Measurements from ENCODE around the gene C19orf47. TPM values are rescaled to one million over a fixed set of nuclear protein-coding genes. Genes with fewer than 3 reads are reported as not detected.

The C19orf47 gene
- total and polyA plus RNA-seq, 4 donors: 6.9 to 24.4 (median 15.8) TPM

DNA sequence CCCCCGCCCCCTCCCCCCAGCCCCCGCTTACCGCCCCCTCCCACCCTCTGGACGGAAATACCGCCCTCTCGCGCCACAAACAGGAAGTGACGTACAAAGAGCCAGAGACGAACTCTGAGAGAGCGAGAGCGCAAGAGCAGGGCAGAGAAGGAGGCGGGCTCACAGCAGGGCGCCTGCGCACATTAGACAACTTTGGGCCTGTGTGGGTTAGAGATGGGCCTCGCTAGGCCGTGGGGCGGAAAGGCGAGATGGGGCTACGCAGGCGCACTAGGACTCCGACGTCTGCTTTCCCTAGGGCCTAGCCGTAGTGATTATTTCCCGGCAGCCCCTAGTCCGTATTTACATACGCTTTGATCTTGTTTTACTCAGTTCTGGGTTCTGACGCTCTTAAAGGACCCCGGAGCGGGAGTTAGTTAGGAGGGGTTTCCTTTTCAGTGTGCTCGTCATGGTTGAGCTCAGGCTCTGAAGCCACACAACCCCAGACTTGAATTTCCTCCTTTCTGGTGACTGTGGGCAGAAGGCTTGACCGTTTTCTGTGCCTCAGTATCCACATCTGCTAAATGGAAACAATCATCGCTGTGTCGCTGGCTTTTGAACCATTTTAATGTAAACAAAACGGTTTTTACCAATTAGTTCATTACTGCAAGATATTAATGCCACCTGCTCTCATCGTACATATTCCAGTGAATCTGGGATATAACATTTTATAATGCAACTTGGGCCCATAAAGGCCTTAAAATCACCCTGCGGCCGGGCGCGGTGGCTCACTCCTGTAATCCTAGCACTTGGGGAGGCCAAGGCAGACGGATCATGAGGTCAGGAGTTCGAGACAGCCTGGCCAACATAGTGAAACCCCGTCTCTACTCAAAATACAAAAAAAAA lies 62.6 kb downstream of the C19orf47 start:
- Histone ChIP-seq H3K27ac (ENCODE audit: low read depth, low read length) (peak overlapping the region; percentile 98), H3K4me3 (ENCODE audit: low read depth, low read length) (peak overlapping the region; percentile 80), H3K27me3 (ENCODE audit: control insufficient read depth, insufficient read depth, low read length) (no peaks in the 10 kb centered on the region), H3K4me1 (ENCODE audit: control insufficient read depth, insufficient read depth, low read length) (peaks cover 23% of the 10 kb centered on the region), H3K9me3 (ENCODE audit: control insufficient read depth, insufficient read depth, low read length) (no peaks in the 10 kb centered on the region), H3K36me3 (ENCODE audit: control insufficient read depth, insufficient read depth, low read length) (peaks cover 14% of the 10 kb centered on the region)
- DNase-seq (ENCODE audit: low read depth in 4 of 6, low spot score in 6 of 6): peak; percentile 97 to 100 (median 100)
- 15% methylated on average over 30 of the region's 42 CpGs for WGBS (ENCODE audit: insufficient coverage)

DNA sequence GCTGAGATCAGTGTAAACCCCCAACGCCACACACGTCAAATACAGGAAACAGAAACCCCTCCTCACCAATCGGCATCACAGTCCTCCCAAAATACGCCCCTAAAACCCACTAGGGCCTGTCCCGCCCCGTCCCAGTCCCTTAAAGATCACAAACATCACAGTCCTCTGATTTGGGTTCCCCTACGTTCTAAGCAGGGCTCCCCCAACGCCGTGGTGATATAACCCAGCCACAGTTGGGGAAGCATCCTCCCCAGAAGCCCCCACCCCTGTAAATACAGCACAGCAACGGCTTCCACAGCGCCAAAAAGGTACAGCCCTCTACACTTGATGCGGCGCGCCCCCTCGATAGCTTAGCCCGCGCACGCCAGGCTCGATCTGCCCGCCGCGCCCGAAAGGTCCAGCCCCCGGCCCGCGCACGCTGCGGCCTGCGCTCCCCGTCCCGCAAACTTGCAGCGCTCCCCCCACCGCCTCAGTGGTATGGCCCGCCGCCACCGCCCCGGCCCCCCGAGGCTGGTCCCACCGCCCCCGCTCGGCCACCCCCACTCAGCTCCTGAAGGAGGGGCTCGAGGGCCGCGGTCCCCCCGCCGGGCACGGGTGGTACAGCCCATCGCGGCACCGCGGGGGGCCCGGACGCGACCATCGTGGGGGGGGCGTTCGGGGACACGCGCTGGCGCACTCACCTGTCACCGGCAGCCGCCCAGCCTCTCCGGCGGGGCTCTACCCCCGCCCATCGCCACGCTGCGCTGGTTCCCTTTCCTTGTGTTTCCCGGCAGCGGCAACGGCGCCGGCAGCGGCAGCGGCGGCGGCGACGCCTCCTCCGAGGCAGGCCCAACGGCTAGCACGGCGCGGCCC lies 63.5 kb downstream of the C19orf47 start, which contains the start of gene AKT2:
TSS of gene AKT2 (minus strand) at position 845 of the 852 bp plus-strand sequence. CDS start 20,078 bp downstream, outside the sequence.
- H3K36me3 ChIP-seq (ENCODE audit: control insufficient read depth, insufficient read depth, low read length): peaks cover 22% of the 10 kb centered on the region
- no peaks in the 10 kb centered on the region for H3K9me3 ChIP-seq (ENCODE audit: control insufficient read depth, insufficient read depth, low read length)
- peak; percentile 49 to 95 (median 74) for DNase-seq (ENCODE audit: low read depth in 4 of 6, low spot score in 6 of 6)
- peak within 1 kb of the TSS; percentile 98 for H3K27ac ChIP-seq (ENCODE audit: low read depth, low read length)
- H3K4me1 ChIP-seq (ENCODE audit: control insufficient read depth, insufficient read depth, low read length): peaks cover 32% of the 10 kb centered on the region
- H3K27me3 ChIP-seq (ENCODE audit: control insufficient read depth, insufficient read depth, low read length): no peaks in the 10 kb centered on the region
- under 1% methylated on average over 67 of the region's 84 CpGs for WGBS (ENCODE audit: insufficient coverage)
- H3K4me3 ChIP-seq (ENCODE audit: low read depth, low read length): peak within 1 kb of the TSS; percentile 80

DNA sequence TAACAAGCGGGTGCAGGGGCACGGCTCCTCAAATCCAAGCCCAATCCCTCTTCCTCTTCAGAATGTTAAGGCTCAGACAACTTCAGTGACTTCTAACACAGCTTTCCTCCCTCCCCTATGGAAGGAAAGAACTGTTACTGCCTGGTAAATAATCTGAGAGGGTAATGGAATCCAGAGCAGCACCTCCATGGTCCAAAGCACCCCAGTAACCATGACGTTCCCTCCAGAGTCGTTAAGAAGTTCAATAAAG lies 64.0 kb downstream of the C19orf47 start:
- peaks cover 38% of the 10 kb centered on the region for H3K4me1 ChIP-seq (ENCODE audit: control insufficient read depth, insufficient read depth, low read length)
- 0% methylated on average over 2 of the region's 4 CpGs for WGBS (ENCODE audit: insufficient coverage)

DNA sequence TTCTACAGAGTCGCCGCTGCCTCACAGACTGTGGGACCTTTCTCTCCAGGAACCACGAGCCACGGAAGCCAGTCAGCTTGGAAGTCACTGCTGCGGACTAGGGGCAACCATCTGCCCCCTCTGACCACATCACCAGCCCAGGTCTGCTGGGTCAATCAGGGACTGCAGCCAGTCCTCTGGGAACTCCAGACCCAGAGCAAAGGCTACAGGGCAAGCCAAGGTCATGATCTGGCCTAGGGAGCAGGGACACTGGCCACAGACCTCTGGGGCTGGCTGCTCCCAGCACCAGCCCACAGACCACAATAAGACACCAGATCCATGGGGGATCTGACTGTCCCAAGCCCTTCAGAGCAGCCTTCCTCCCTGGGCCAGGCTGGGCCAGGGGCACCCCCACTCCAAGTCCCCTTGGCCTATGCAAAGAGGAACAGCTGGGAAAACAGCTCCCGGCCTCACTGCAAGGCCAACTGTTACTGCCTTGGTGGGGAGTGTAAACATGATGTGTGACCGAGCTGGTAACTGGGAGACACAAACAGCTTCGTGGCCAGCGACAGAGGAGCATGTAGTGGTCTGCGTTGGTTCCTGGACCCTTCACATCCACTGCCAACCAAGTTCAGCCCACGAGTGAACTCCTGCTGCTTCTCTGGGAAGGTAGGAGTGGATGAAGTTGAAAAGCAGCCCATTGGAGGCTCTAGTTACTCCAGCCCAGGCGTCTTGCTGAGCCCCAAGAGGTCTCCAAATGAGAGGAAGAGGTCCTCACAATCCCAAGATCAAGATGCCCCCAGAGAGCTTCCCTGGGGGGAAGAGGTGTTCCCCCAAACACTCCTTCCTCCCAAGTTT lies 64.6 kb downstream of the C19orf47 start:
- peak in 1 of 6 donors; percentile 29 for DNase-seq (ENCODE audit: low read depth in 4 of 6, low spot score in 6 of 6)
- WGBS (ENCODE audit: insufficient coverage): 72% methylated on average over 8 of the region's 12 CpGs
- Histone ChIP-seq H3K27ac (ENCODE audit: low read depth, low read length) (peak overlapping the region; percentile 93), H3K36me3 (ENCODE audit: control insufficient read depth, insufficient read depth, low read length) (peaks cover 32% of the 10 kb centered on the region), H3K9me3 (ENCODE audit: control insufficient read depth, insufficient read depth, low read length) (no peaks in the 10 kb centered on the region), H3K4me1 (ENCODE audit: control insufficient read depth, insufficient read depth, low read length) (peaks cover 43% of the 10 kb centered on the region), H3K4me3 (ENCODE audit: low read depth, low read length) (peak overlapping the region; percentile 80), H3K27me3 (ENCODE audit: control insufficient read depth, insufficient read depth, low read length) (no peaks in the 10 kb centered on the region)

More for the DNA sequence above, 64.0 kb downstream of the C19orf47 start:
- Histone ChIP-seq H3K9me3 (ENCODE audit: control insufficient read depth, insufficient read depth, low read length) (no peaks in the 10 kb centered on the region), H3K27me3 (ENCODE audit: control insufficient read depth, insufficient read depth, low read length) (no peaks in the 10 kb centered on the region), H3K4me3 (ENCODE audit: low read depth, low read length) (peak overlapping the region; percentile 80), H3K27ac (ENCODE audit: low read depth, low read length) (peak overlapping the region; percentile 93), H3K36me3 (ENCODE audit: control insufficient read depth, insufficient read depth, low read length) (peaks cover 26% of the 10 kb centered on the region)
- no peak for DNase-seq (ENCODE audit: low read depth in 4 of 6, low spot score in 6 of 6)

DNA sequence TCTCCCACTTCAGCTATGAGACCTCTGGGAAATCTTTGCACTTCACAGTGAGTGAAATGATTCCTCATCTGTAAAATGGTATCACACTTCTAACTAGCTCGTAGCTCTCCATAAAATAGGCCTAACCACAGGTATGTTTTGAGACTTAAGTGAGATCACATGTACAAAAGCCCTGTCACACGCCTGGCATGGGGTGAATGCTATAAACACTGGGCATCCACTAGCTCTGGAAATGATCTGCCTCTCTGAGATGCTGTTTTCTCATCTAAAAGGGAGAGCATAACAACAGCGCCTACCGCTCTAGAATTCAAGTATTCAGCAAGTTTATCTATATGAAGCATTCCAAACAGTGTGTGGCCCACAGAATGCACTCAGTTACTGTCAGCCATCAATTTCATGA lies 65.3 kb downstream of the C19orf47 start:
- 85% methylated on average over 3 of the region's 4 CpGs for WGBS (ENCODE audit: insufficient coverage)
- Histone ChIP-seq H3K4me3 (ENCODE audit: low read depth, low read length) (no peak overlapping the region), H3K27me3 (ENCODE audit: control insufficient read depth, insufficient read depth, low read length) (no peaks in the 10 kb centered on the region), H3K36me3 (ENCODE audit: control insufficient read depth, insufficient read depth, low read length) (peaks cover 36% of the 10 kb centered on the region), H3K4me1 (ENCODE audit: control insufficient read depth, insufficient read depth, low read length) (peaks cover 49% of the 10 kb centered on the region), H3K27ac (ENCODE audit: low read depth, low read length) (peak overlapping the region; percentile 93), H3K9me3 (ENCODE audit: control insufficient read depth, insufficient read depth, low read length) (no peaks in the 10 kb centered on the region)
- no peak for DNase-seq (ENCODE audit: low read depth in 4 of 6, low spot score in 6 of 6)

DNA sequence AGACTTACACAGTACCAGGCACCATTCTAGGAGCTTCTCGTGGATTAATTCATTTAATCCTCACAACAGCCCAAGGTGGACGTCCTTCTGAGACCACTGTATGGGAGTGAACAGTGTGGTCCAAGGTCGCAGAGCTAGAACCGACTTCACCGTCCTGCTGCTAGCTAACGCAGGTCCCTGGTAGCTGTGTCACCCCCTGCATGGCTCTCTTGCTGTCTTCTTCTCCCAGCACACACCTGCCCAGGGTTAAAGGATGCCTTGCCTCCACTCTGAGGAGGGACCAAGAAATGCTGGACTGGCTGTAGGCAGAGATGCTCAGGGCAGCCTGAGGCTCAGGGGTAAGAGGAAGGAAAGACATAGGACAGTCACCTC lies 66.0 kb downstream of the C19orf47 start:
- 89% methylated on average over 4 of the region's 6 CpGs for WGBS (ENCODE audit: insufficient coverage)
- H3K9me3 ChIP-seq (ENCODE audit: control insufficient read depth, insufficient read depth, low read length): no peaks in the 10 kb centered on the region
- H3K4me3 ChIP-seq (ENCODE audit: low read depth, low read length): no peak overlapping the region
- no peaks in the 10 kb centered on the region for H3K27me3 ChIP-seq (ENCODE audit: control insufficient read depth, insufficient read depth, low read length)
- no peak overlapping the region for H3K27ac ChIP-seq (ENCODE audit: low read depth, low read length)
- peaks cover 49% of the 10 kb centered on the region for H3K4me1 ChIP-seq (ENCODE audit: control insufficient read depth, insufficient read depth, low read length)
- no peak for DNase-seq (ENCODE audit: low read depth in 4 of 6, low spot score in 6 of 6)
- H3K36me3 ChIP-seq (ENCODE audit: control insufficient read depth, insufficient read depth, low read length): peaks cover 42% of the 10 kb centered on the region

DNA sequence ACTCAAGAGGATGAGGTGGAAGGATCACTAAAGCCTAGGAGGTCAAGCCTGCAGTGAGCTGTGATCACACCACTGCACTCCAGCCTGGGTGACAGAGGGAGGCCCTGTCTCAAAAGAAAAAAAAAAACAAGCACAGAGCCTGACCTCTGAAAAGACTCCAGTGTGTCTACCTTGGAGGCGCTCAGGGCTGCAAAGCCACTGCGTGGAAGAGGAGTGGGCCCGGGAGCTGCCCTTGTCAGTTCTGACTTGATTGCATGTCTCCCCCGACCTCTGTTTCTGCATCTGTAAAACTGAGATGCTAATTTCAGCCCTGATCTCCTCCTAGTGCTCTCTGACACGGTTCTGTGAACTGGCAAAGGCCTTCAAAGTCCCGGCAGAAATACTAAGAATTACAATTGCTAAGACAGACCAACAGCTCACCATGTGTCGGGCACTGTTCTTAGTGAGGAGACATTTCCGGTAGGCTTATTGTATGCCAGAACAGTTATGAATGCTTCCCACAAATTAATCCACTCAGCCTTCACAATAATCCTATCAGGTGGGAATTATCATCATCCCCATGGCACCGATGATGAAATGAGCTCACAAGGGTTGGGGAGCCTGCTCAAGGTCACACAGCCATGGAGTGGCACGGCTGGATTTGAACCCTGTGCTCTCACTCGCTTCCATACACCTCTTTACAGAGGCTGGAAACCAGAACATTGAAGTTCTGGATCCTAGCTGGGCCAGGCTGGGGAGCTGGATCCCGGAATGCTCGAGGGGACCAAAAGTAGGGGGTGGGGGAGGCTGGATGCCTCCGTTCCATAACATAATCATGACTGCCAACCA lies 66.6 kb downstream of the C19orf47 start:
- H3K27ac ChIP-seq (ENCODE audit: low read depth, low read length): no peak overlapping the region
- WGBS (ENCODE audit: insufficient coverage): 76% methylated on average over 6 of the region's 14 CpGs
- no peak for DNase-seq (ENCODE audit: low read depth in 4 of 6, low spot score in 6 of 6)
- no peak overlapping the region for H3K4me3 ChIP-seq (ENCODE audit: low read depth, low read length)
- no peaks in the 10 kb centered on the region for H3K27me3 ChIP-seq (ENCODE audit: control insufficient read depth, insufficient read depth, low read length)
- peaks cover 49% of the 10 kb centered on the region for H3K4me1 ChIP-seq (ENCODE audit: control insufficient read depth, insufficient read depth, low read length)
- H3K9me3 ChIP-seq (ENCODE audit: control insufficient read depth, insufficient read depth, low read length): no peaks in the 10 kb centered on the region
- peaks cover 42% of the 10 kb centered on the region for H3K36me3 ChIP-seq (ENCODE audit: control insufficient read depth, insufficient read depth, low read length)

DNA sequence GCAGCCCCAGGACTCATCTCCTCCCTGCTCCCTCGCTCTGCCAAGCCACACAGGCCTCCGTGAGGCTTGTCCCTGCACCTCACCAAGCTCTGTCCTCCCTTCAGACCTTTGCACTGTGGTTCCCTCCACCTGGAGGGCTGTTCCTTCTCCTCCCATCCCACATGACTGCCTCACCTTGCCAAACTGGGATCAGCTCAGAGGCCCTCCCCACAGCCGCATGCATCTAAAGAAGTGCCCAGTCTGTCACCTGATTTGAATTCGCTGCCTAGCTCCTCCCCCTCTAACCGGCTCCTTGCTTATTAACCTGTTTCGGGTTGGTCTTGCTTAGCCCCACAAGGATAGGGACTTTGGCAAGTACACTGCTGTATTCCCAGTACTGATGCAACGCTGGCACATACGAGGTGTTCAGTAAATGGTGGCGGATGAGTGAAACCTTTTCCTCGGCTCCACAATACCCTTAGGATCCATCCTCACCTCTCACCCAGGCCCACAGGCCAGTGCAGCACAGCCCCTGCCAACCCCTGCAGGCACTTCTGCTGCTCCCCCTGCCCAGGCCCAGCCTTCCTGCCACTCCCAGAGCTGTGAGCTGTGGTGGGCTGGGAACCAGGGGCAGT lies 67.5 kb downstream of the C19orf47 start:
- WGBS (ENCODE audit: insufficient coverage): 72% methylated on average over 7 of the region's 10 CpGs
- DNase-seq (ENCODE audit: low read depth in 4 of 6, low spot score in 6 of 6): no peak

More for the DNA sequence above, 67.5 kb downstream of the C19orf47 start:
- peaks cover 43% of the 10 kb centered on the region for H3K4me1 ChIP-seq (ENCODE audit: control insufficient read depth, insufficient read depth, low read length)
- no peak overlapping the region for H3K4me3 ChIP-seq (ENCODE audit: low read depth, low read length)
- H3K9me3 ChIP-seq (ENCODE audit: control insufficient read depth, insufficient read depth, low read length): no peaks in the 10 kb centered on the region
- peaks cover 42% of the 10 kb centered on the region for H3K36me3 ChIP-seq (ENCODE audit: control insufficient read depth, insufficient read depth, low read length)
- no peaks in the 10 kb centered on the region for H3K27me3 ChIP-seq (ENCODE audit: control insufficient read depth, insufficient read depth, low read length)
- H3K27ac ChIP-seq (ENCODE audit: low read depth, low read length): no peak overlapping the region
